Measurements from ENCODE around the gene TMEM151A. TPM values are rescaled to one million over a fixed set of nuclear protein-coding genes. Genes with fewer than 3 reads are reported as not detected.

TMEM151A gene
- total and polyA plus RNA-seq, 2 experiments from 2014 or later = 1.0 to 4.4 TPM

DNA sequence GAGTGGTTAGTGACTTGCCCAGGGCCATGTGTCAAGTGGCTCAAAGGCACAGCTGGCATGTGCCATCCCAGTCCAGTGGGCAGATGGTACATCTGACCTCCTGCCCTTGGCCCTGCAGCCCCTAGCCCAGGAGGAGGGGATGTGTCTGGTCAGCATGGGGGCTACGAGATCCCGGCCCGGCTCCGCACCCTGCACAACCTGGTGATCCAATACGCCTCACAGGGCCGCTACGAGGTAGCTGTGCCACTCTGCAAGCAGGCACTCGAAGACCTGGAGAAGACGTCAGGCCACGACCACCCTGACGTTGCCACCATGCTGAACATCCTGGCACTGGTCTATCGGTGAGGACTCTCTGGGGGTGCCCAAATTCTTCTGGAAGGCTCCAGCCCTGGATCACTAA lies 29.0 kb upstream of the TMEM151A start:
- Histone ChIP-seq H3K4me1 (ENCODE audit: insufficient read depth) (peaks cover 9% of the 10 kb centered on the region), H3K4me3 (no peak overlapping the region), H3K36me3 (ENCODE audit: insufficient read depth) (0 out of 2 replicates have a peak, but pooled peaks cover 9% of the 10 kb centered on the region), H3K9me2 (ENCODE audit: insufficient read depth) (no peaks in the 10 kb centered on the region), H3F3A (replicated peaks; ENCODE audit: low read depth) (peaks cover 15% of the 10 kb centered on the region), H3K79me2 (replicated peaks; ENCODE audit: insufficient read depth) (peaks cover 11% of the 10 kb centered on the region; the same call in 1 of the 2 replicates), H2AFZ (no peak overlapping the region), H4K20me1 (replicated peaks; ENCODE audit: insufficient read depth) (peaks cover 8% of the 10 kb centered on the region; the same call in 1 of the 2 replicates), H3K27me3 (ENCODE audit: insufficient read depth) (no peaks in the 10 kb centered on the region), H3K27ac (ENCODE audit: low read depth) (no peak overlapping the region), H3K4me2 (no peak overlapping the region)
- ATAC-seq = no peak
- H3K9me3 Mint-ChIP-seq = no peaks in the 10 kb centered on the region
- no peak overlapping the region for H3K4me3 Mint-ChIP-seq
- H3K27me3 Mint-ChIP-seq (ENCODE audit: insufficient read depth, low read depth, poor library complexity) = peaks cover 11% of the 10 kb centered on the region
- no peak overlapping the region for H3K27ac Mint-ChIP-seq
- peaks cover 45% of the 10 kb centered on the region for H3K36me3 Mint-ChIP-seq (ENCODE audit: low read depth)
- TF ChIP-seq JUNB (IDR thresholded peaks at IDR 0.05; ENCODE audit: unreplicated experiment) (no peak), POLR2AphosphoS5 (IDR thresholded peaks at IDR 0.05; ENCODE audit: low read depth) (no peak), ZNF331 (CRISPR knock-in tag; IDR thresholded peaks at IDR 0.05; ENCODE audit: low read depth) (no peak), CREB1 (CRISPR knock-in tag; IDR thresholded peaks at IDR 0.05; ENCODE audit: low read depth) (no peak), ZNF114 (CRISPR knock-in tag; IDR thresholded peaks at IDR 0.05) (no peak), EZH2phosphoT487 (IDR thresholded peaks at IDR 0.05; ENCODE audit: unreplicated experiment) (no peak), STAT1 (IDR thresholded peaks at IDR 0.05; ENCODE audit: unreplicated experiment) (no peak), NANOG (IDR thresholded peaks at IDR 0.05; ENCODE audit: borderline replicate concordance) (no peak), EZH2 (IDR thresholded peaks at IDR 0.05; ENCODE audit: low read depth, unreplicated experiment) (no peak)
- TF ChIP-seq, protein P1, sequence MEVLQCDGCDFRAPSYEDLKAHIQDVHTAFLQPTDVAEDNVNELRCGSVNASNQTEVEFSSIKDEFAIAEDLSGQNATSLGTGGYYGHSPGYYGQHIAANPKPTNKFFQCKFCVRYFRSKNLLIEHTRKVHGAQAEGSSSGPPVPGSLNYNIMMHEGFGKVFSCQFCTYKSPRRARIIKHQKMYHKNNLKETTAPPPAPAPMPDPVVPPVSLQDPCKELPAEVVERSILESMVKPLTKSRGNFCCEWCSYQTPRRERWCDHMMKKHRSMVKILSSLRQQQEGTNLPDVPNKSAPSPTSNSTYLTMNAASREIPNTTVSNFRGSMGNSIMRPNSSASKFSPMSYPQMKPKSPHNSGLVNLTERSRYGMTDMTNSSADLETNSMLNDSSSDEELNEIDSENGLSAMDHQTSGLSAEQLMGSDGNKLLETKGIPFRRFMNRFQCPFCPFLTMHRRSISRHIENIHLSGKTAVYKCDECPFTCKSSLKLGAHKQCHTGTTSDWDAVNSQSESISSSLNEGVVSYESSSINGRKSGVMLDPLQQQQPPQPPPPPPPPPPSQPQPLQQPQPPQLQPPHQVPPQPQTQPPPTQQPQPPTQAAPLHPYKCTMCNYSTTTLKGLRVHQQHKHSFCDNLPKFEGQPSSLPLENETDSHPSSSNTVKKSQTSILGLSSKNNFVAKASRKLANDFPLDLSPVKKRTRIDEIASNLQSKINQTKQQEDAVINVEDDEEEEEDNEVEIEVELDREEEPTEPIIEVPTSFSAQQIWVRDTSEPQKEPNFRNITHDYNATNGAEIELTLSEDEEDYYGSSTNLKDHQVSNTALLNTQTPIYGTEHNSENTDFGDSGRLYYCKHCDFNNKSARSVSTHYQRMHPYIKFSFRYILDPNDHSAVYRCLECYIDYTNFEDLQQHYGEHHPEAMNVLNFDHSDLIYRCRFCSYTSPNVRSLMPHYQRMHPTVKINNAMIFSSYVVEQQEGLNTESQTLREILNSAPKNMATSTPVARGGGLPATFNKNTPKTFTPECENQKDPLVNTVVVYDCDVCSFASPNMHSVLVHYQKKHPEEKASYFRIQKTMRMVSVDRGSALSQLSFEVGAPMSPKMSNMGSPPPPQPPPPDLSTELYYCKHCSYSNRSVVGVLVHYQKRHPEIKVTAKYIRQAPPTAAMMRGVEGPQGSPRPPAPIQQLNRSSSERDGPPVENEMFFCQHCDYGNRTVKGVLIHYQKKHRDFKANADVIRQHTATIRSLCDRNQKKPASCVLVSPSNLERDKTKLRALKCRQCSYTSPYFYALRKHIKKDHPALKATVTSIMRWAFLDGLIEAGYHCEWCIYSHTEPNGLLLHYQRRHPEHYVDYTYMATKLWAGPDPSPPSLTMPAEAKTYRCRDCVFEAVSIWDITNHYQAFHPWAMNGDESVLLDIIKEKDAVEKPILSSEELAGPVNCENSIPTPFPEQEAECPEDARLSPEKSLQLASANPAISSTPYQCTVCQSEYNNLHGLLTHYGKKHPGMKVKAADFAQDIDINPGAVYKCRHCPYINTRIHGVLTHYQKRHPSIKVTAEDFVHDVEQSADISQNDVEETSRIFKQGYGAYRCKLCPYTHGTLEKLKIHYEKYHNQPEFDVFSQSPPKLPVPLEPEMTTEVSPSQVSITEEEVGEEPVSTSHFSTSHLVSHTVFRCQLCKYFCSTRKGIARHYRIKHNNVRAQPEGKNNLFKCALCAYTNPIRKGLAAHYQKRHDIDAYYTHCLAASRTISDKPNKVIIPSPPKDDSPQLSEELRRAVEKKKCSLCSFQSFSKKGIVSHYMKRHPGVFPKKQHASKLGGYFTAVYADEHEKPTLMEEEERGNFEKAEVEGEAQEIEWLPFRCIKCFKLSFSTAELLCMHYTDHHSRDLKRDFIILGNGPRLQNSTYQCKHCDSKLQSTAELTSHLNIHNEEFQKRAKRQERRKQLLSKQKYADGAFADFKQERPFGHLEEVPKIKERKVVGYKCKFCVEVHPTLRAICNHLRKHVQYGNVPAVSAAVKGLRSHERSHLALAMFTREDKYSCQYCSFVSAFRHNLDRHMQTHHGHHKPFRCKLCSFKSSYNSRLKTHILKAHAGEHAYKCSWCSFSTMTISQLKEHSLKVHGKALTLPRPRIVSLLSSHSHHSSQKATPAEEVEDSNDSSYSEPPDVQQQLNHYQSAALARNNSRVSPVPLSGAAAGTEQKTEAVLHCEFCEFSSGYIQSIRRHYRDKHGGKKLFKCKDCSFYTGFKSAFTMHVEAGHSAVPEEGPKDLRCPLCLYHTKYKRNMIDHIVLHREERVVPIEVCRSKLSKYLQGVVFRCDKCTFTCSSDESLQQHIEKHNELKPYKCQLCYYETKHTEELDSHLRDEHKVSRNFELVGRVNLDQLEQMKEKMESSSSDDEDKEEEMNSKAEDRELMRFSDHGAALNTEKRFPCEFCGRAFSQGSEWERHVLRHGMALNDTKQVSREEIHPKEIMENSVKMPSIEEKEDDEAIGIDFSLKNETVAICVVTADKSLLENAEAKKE (CRISPR knock-in tag; IDR thresholded peaks at IDR 0.05) = no peak
- TF ChIP-seq, protein P2, sequence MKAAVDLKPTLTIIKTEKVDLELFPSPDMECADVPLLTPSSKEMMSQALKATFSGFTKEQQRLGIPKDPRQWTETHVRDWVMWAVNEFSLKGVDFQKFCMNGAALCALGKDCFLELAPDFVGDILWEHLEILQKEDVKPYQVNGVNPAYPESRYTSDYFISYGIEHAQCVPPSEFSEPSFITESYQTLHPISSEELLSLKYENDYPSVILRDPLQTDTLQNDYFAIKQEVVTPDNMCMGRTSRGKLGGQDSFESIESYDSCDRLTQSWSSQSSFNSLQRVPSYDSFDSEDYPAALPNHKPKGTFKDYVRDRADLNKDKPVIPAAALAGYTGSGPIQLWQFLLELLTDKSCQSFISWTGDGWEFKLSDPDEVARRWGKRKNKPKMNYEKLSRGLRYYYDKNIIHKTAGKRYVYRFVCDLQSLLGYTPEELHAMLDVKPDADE (IDR thresholded peaks at IDR 0.05) = no peak
- TF ChIP-seq, protein P3, sequence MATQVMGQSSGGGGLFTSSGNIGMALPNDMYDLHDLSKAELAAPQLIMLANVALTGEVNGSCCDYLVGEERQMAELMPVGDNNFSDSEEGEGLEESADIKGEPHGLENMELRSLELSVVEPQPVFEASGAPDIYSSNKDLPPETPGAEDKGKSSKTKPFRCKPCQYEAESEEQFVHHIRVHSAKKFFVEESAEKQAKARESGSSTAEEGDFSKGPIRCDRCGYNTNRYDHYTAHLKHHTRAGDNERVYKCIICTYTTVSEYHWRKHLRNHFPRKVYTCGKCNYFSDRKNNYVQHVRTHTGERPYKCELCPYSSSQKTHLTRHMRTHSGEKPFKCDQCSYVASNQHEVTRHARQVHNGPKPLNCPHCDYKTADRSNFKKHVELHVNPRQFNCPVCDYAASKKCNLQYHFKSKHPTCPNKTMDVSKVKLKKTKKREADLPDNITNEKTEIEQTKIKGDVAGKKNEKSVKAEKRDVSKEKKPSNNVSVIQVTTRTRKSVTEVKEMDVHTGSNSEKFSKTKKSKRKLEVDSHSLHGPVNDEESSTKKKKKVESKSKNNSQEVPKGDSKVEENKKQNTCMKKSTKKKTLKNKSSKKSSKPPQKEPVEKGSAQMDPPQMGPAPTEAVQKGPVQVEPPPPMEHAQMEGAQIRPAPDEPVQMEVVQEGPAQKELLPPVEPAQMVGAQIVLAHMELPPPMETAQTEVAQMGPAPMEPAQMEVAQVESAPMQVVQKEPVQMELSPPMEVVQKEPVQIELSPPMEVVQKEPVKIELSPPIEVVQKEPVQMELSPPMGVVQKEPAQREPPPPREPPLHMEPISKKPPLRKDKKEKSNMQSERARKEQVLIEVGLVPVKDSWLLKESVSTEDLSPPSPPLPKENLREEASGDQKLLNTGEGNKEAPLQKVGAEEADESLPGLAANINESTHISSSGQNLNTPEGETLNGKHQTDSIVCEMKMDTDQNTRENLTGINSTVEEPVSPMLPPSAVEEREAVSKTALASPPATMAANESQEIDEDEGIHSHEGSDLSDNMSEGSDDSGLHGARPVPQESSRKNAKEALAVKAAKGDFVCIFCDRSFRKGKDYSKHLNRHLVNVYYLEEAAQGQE (IDR thresholded peaks at IDR 0.05; ENCODE audit: unreplicated experiment) = no peak
- TF ChIP-seq, protein P4, sequence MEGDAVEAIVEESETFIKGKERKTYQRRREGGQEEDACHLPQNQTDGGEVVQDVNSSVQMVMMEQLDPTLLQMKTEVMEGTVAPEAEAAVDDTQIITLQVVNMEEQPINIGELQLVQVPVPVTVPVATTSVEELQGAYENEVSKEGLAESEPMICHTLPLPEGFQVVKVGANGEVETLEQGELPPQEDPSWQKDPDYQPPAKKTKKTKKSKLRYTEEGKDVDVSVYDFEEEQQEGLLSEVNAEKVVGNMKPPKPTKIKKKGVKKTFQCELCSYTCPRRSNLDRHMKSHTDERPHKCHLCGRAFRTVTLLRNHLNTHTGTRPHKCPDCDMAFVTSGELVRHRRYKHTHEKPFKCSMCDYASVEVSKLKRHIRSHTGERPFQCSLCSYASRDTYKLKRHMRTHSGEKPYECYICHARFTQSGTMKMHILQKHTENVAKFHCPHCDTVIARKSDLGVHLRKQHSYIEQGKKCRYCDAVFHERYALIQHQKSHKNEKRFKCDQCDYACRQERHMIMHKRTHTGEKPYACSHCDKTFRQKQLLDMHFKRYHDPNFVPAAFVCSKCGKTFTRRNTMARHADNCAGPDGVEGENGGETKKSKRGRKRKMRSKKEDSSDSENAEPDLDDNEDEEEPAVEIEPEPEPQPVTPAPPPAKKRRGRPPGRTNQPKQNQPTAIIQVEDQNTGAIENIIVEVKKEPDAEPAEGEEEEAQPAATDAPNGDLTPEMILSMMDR (conservative IDR thresholded peaks at IDR 0.05; ENCODE audit: low read depth in 2 of 2) = no peak
- peaks cover 15% of the 10 kb centered on the region for H3K4me1 Mint-ChIP-seq
- no peak for DNase-seq (ENCODE audit: low spot score)
